Stimulated activated CD8-positive, alpha-beta memory T cell treated with anti-CD3 and anti-CD28 coated beads, Interleukin-12 subunit alpha, Interleukin-12 subunit beta, amount 100 ng/mL, for 1 hour (primary cell): Measurements from ENCODE around the gene BPIFB6.

Experiments used
- DNase-seq: peaks from one replicate; pipeline ENCODE4 v3.0.0-alpha.2; 2020; ENCODE audit warnings: low read depth

The BPIFB6 gene

DNA sequence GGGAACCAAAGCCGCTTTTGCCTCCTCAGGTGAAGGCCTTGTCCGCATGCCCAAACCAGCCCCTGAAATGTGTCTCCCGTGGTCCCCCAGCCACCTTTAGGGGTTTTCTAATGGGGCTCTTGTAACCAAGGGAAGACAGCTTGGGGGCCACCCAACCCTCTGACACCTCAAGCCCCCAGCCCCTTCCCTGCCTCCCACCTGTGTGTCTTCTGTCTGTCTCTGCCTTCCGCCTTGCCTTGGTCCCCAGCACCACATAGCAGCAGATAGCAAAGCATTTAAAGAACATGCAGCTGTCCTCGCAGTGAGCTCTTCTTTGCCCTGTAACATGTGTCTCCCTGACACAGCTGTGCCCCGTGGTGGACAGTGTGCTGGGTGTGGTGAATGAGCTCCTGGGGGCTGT is 31.8 kb downstream of the BPIFB6 start:
- no peak for DNase-seq

DNA sequence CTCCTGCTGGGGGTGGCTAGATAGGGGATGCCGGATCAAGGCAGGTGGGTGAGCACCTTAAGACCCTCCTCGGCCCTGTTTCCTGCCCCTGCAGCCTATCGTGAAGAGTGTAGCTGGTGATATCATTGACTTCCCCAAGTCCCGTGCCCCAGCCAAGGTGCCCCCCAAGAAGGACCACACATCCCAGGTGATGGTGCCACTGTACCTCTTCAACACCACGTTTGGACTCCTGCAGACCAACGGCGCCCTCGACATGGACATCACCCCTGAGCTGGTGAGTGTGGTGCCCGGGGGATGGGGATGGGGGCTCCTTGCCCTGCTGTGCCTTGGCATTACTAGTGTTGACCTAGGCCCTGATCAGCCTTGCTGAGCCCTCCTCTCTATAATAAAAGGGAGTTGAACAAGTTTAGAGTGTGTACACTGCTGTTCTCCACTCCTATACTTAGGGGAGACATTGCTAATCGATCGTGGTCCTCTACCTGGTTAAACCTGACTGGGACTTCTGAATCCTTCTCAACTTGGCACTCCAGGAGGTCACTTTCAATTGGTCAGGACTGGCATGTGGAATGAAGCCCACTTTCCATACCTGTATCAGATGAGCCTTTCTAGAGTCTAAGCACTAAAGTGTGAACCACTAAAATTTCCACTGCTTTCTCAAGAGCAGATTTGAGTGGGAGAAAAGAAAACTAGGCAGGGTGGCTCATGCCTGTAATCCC is 33.3 kb downstream of the BPIFB6 start:
- no peak for DNase-seq

DNA sequence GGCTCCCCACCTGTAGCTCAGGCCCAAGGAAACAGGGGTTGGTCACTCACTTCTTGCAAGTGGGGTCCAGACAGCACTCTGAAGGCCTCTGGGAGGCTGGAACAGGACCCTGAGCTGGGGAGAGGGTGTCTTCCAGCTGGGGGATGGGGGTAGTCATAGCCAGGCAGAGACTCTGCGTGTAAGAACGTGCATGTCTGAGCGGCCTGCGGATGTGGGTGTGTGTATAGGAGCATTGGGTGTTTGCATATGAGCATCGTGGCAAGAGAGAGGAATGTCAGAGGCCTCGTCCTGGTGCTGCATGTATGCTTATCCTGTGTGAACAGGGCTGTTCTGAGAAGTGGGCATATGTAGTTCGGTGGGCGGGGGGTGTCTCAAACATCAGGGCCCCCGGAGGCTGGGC is 34.3 kb downstream of the BPIFB6 start:
- no peak for DNase-seq

DNA sequence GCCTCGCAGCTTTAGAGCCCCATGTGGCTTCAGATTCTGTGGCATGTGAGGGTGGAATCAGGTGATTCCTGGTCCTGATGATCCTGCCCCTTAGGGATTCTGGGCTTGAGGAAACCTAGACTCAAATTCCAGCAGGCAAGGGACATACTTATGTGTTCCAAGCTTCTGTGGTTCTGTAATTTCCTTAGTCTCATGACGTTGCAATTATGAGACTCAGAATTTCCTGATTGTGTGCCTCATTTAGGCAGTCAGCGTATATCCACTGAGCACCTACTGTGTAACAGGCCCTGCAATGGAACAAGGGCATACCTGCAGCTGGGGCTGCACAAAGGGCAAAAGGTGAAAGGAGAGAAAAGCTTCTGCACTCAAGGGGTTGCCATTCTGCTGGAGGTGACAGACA is 36.4 kb downstream of the BPIFB6 start:
- no peak for DNase-seq

DNA sequence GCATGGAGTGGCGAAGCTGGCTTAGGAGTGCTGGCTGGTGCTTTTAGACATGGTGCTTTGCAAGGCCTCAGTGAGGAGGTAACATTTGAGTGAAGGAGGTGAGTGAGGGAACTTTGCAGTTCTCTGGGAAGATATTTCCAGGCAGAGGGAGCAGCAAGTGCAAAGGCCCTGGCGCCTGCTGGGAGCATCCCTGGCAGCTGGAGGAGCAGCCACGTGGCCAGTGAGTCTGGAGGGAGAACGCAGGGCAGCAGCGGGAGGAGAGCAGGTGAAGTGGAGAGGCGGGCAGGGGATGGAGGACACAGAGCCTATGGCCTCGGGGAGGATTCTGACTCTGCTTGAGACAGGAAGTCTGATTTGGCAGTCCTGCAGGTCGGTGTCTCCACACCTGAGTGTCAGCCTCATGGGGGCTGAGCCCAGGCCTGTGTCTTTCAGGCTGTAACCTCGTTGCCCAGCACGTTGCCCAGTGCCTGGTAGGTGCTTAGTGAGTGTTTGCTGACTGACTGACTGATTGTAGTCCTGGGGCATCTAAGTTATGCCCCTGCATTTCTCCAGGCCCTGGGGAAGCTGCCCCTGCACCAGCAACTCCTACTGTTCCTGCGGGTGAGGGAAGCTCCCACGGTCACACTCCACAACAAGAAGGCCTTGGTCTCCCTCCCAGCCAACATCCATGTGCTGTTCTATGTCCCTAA is 36.9 kb downstream of the BPIFB6 start:
- DNase-seq, result no peak

DNA sequence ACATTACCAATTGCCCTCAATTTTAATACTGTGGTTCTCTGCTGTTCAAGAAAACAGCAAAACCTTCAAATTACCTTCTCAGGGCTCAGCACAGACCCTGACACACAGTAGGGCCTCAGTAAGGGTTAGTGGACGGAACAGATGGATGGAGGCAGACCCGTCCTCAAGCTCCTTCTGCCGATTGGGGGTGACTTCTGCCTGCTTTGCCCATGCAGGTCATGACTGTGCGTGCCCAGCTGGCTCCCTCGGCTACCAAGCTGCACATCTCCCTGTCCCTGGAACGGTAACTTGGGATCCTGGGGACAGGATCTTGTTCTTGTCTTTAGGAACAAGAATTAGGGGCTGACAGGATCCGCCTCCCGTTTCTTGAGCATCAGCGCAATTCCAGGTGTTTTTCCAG is 38.2 kb downstream of the BPIFB6 start:
- no peak for DNase-seq

DNA sequence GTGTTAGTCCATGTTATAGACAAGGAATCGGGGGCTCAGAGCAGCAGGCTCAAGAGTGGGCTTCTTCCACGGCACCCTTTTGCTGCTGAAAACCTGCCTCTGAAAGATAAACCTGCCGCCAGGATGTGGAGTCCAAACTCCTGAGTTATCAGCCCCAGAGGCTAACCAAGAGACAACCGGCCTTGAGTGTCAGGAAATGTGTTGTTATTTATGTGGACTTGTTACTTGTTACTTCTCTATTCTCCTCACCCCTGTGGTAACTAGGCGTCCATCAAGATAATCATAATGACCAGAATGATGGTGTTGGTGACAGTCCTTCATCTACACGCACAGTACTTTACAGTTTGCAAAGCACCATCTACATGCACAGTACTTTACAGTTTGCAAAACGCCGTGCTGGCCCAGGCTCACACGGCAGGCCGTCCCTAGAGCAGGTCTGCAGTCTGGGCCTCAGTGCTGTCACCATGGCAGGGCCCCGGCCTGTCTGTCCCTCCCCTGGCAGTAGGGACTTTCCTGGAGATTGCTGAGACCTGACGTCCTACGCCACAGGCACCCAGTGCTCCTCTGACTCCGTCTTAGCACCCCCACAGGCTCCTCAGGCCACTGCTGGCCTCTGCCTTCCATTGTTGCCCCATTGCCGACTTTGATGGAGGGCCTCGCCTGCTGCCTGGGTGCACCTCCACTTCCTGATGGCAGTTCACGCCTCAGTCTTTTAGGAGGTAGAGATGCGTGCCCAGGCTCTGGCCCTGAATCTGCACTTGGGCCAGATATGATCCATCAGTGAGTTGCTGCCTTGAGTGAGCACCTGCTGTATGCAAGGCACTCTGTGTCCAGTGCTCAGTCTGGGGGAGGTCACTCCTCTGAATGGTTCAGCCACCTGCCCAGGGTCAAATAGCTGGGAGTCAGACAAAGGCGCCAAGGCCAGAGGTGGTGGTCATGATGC is 38.9 kb downstream of the BPIFB6 start:
- no peak for DNase-seq

DNA sequence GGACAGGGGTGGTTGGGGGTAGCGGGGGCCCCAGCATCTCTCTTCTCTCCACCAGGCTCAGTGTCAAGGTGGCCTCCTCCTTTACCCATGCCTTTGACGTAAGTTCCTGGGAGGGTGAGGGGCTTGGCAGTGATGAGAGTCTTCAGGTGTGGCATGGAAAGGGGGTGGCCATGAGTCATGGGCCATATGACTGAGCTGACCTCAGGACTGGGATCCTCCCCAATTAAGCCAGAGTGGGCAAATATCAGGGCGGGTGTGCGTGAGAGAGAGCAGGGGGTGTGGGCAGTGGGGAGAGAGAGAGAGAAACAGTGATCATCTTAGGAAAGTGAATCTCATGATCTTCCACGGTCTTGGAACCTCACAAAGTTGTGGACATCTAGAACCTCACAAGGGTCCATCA is 39.8 kb downstream of the BPIFB6 start:
- DNase-seq, result no peak

DNA sequence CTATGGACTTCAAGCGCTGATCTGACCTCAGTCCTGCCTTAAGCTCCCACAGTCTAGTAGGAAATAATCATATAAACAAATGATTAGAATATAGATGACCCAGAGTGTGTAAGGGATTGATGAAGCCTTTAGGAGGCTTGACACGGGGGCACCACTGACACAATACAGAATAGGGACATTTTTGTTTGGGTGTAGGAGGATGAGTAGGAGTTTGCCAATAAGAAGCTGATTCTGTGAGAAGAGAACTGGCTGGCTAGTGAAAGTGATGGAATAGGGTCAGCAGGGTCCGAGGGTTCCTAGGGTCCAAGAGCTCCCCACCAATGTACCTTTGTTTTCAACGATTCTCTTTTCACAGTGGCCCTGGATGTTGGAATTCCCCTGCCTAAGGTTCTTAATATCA is 40.9 kb downstream of the BPIFB6 start:
- no peak for DNase-seq

DNA sequence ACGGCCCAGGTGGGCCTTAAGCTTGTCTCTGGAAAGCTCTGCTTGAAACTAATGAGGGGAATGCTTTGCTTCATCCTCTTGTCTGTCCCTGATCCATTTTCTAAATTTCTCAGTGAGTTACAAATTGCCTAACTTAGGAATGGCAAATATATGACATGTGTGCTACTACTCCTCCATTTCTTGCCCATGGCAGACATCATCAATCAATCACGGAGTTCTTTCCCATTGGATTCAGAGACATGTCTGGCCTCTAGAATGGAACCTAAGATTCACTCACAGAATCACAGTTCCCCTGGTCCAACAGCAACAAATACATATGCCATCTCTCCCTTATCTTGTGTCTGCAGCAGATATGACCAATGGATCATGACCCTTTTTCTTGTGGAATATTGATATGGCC is 41.4 kb downstream of the BPIFB6 start:
- DNase-seq, result no peak

DNA sequence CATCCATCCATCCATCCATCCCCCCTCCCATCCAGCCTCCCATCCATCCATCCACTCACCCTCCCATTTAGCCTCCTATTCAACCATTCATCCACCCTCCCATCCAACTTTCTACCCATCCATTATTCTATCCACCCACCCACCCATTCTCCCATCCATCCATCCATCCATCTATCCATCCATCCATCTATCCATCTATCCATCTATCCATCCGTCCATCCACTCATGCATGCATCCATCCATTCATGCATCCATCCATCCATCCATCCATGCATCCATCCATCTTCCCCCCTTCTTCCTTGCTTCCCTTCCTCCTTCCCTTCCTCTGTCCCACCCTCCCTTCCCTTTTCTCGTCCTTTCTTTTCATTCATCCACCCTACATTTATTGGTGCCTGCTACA is 43.2 kb downstream of the BPIFB6 start:
- no peak for DNase-seq

DNA sequence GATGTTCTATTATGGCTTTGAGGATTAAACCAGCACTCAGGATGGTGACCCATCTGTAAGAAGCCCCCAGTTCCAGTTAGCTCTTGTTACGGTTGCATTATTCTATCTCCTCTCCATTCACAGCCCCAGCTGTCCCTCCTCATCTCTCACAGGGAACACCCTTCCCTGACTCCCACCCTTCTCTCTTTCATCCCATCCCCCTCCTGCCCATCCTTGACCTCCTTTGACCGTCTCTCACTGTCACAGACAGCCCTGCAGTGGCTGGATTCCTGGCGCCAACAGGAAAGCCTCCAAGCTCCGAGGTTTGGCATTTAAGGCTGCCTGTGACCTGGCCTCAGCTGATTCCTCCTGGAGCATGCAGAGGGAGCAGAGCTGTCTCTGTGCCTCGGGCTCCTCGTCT is 43.8 kb downstream of the BPIFB6 start:
- DNase-seq, result no peak

DNA sequence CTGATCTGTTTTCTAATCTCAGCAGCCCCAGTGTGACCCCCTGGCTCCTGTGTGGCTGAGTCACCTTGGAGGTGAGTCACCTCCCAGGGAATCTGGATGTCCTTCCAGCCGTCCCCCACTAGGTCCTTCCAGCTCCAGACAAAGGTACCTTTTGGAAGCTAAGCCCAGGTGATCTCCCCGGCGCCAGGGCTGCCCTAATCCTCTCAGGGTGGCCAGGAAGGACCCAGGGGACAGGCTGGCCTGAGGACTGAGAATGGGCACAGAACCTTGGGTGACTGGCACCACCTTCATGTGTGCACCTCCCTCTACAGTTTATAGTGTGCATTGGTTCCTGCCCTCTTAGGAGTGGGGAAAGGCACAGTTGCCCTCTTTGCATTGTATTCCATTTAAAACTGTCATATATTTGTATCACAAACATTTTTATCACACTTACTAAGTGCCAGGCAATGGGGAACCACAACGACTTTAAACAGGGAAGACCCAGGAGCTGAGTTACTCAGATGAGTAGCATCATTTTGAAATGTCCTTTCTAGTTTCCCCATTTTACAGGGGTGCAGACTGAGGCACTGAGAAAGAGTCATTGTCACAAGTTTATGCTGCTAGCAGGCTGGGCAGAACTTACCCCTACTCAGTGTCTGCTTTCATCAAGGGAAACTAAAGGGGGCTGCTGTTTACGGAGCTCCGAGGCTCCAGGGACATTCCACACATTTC is 45.4 kb downstream of the BPIFB6 start:
- DNase-seq, result no peak

DNA sequence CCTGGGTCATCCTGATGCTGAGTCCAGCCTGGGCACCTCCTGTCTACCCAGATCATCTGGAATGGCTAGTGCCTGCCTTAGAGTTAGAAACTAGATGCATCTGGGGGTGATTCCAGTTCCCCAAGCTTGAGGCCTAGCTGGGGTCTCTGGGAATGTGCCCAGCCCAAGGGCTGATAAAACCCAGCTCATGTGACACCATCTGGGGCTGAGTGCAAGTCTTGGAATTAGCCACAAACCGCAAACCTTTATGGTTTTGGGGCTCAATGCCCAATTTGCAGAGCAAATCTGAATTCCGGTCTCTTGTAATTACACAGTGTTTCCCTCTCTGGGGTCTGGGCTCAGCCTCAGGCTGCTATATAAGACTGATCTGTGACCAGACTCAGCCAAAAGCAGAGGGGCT is 47.8 kb downstream of the BPIFB6 start, which contains the start of gene BPIFB4:
BPIFB4 (plus strand) TSS at position 385 of the 400 bp plus-strand sequence. CDS start 1,884 bp downstream, outside the sequence.
- no peak for DNase-seq

DNA sequence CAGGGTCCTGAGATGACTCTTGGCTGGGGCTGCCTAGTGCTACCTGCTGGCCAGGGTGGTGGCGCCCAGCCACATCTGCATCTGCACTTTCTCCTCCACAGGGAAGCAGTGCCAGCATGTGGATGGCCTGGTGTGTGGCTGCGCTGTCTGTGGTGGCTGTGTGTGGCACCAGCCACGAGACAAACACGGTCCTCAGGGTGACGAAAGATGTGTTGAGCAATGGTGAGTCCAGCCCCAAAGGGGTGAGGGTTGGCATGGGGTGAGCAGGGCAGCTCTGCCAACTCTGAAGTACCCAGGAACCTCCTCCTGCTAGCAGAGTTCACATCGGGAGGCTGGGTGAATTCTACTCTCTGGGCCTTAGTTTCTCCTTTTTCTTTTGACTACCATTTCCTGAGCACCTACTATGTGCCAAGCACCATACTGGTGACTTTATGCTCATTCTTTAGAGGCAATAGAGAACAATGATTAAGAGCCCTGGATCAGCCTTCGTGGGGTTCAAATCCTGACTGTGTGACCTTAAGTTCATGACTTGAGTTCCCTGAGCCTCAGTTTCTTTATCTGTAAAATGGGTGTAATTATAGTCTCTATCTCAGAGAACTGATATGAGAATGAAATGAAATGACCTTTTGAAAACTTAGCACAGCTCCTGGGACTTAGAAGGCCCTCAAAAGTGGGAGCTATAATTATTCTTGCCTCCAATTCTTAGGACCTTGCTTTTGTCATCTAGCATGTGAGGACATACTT is 50.1 kb downstream of the BPIFB6 start:
- DNase-seq, result no peak

DNA sequence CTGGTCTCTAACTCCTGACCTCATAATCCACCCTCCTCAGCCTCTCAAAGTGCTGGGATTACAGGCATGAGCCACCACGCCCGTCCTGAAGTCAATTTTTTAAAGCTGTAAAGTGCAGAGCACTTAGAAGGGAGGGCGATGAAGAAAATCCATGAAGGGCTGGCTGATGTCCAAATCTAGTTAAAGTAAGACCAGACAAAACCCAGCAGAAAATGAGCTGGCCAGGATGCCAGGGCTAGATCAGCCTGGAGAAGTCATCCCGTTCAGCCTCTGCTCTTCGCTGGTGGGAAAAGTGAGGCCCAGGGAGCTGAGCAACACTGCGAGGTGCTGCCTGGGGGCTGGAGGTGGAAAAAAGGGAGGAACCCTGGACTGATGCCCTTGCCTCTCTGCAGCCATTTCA is 51.1 kb downstream of the BPIFB6 start:
- DNase-seq, result no peak

DNA sequence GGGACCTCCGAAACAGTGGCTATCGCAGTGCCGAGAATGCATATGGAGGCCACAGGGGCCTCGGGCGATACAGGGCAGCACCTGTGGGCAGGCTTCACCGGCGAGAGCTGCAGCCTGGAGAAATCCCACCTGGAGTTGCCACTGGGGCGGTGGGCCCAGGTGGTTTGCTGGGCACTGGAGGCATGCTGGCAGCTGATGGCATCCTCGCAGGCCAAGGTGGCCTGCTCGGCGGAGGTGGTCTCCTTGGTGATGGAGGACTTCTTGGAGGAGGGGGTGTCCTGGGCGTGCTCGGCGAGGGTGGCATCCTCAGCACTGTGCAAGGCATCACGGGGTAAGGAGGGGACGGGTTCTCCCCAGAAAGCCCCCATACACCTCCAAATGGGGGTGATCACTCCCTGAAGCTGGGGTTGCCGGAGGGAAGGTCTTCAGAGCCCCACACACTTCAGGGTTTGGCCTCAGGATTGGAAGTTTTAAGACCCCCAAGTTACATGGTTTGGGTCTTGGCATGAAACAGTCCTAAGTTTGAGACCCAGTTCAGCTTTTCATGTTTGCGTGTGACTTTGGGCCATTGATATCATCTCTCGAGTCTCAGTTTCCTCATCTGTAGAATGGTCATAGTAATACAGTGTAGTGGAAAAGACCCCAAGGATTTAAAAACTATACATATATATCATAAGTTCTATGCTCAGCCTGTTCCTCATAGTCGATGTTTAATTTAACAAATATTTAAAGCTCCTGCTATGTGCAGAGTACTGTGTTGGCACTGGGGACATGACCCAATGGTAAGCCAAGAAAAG is 52.3 kb downstream of the BPIFB6 start:
- DNase-seq, result no peak

DNA sequence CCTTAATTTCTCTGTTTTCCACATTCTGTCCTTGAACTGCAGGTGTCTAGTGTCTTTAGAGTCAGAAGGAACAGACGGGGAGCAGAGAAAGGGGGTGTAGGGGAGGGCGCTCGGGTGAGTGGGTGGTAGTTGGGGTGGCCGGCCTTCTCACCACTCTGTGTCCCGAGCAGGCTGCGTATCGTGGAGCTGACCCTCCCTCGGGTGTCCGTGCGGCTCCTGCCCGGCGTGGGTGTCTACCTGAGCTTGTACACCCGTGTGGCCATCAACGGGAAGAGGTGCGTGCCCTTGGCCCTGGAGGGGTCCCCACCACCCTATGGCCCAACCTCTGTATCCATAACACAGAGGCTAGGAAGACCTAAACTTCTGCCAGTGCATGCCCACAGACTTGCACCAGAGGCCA is 53.3 kb downstream of the BPIFB6 start:
- DNase-seq, result no peak

DNA sequence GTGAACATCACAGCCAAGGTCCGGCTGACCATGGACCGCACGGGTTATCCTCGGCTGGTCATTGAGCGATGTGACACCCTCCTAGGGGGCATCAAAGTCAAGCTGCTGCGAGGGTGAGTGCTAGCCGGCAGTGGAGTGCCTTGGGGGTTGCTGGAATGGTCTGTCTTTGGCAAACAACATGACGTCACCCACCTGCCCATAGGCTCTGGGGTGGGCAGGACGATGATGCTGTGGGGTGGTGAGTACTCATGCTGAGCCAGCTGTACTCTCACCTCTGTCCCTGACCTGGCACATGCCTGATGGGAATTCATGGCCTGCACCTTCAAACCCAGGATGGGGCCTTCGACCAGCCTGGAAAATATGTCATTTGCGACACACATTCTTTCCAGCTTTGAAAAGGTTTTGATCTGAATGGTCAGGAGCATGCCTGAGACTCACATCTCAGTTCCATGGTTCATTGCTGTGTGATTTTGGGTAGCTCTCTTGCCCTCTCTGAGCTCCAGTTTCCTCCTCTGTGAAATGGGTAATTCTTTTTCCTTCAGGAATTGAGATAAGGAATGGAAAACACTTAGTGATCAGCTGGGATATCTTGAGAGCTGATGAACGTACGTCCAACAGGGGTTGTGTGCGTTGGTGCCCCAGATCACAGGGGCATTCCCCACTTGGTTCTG is 54.7 kb downstream of the BPIFB6 start:
- no peak for DNase-seq

DNA sequence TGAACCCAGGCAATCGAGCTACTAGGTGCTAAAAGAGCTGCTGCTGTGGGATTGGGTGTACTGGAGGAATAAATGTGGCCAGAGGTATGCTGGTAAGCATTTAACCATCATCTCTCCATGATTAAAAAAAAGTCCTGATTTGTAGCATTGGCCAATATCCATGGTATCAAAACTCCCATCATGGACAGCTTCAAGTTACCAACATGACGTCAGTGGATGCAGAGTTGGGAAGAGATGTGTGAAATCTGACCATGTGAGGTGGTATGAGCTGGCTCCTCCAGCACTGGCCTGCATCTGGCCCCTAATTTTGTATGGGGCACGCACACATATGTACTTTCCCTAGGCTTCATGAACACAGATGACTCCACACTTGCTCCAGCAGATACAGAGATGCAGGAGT is 59.7 kb downstream of the BPIFB6 start:
- DNase-seq, result no peak
